ENCODE results near the gene ARMH3.

DNA sequence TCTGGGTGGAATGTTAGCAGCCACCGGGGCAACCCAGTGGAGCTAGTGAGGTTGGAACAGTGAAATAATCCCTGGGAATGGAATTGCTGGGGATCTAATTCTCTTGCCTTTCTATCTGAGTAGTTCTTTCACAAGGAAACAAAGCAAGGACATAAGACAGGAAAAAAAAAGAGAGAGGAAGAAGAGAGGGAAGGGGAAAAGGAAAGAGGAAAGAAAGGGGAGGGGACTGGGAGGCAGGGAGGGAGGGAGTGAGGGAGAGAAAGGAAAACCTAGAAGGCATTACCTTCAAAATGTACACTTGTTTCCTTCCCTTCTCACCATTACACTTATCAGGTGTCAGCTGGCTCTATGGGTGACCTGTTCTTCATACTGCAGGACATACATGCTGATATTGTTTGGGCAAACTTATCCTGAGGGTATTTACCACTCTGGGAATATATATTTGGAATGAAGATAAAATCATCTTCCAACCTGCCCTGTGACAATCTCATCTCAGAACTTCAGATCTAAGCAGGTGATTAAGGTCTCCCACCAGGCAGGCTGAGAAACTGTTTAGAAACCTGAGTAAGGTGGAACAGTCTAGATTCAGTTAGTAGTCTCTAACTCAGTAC lies 162.4 kb downstream of the ARMH3 start:
- TF ChIP-seq POLR2AphosphoS5 (IDR thresholded peaks at IDR 0.05; ENCODE audit: low read depth, low read length) (no peak), SIN3A (IDR thresholded peaks at IDR 0.05; ENCODE audit: borderline replicate concordance, insufficient read depth, low read length) (no peak)

Measured in PFSK-1 (cell line).